PFSK-1 (cell line): ENCODE measurements around the gene KRTAP10-8.

Experiments
- POLR2AphosphoS5 ChIP-seq: IDR thresholded peaks from 2 replicates; pipeline ENCODE4 v1.6.1; 2012; ENCODE audit warnings: low read depth, mild to moderate bottlenecking, control low read depth, low read length, moderate library complexity
- SIN3A ChIP-seq: IDR thresholded peaks from 2 replicates; pipeline ENCODE4 v1.6.1; 2012; ENCODE audit warnings: mild to moderate bottlenecking, low read length, moderate library complexity, borderline replicate concordance; ENCODE audit not compliant: insufficient read depth
- TAF1 ChIP-seq: IDR thresholded peaks from 2 replicates; pipeline ENCODE4 v1.6.1; 2012; ENCODE audit warnings: low read length, control low read depth, borderline replicate concordance; ENCODE audit not compliant: insufficient read depth
- TF ChIP-seq, protein P1 (sequence below), 2 experiments: IDR thresholded peaks; 2 replicates each; pipeline versions ENCODE4 v1.6.1 to v1.8.0; 2011 to 2012; ENCODE audit warnings: low read depth in 2 of 2, low read length in 2 of 2, control low read depth in 1 of 2, inconsistent platforms in 1 of 2, mild to moderate bottlenecking in 1 of 2, moderate library complexity in 1 of 2; ENCODE audit not compliant: insufficient read depth in 1 of 2

DNA sequence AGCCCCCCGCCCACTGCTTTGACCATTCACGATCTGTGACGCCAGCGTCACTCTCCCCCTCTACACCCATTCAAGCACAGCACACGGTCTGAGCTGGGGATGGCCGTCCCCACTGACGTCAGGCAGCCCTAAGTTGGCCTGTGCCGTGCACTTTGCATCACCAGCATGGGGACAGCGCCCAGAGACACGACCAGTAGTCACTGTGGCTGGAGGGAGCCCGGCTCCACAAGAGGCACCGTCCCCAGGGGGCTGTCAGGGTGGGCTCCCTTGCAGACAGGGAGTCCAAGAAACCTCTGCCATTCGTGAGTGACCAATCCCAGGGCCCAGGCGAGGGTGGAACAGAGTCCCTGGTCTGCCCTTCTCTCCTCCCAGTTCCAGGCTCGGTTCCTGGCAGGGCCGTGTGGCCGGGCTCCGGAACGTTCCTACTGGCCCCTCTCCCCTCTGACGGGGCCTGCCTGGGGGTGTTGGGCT is 2.3 kb downstream of the KRTAP10-8 start:
- TF ChIP-seq TAF1 (no peak), POLR2AphosphoS5 (no peak), SIN3A (no peak)
- TF ChIP-seq, protein P1, sequence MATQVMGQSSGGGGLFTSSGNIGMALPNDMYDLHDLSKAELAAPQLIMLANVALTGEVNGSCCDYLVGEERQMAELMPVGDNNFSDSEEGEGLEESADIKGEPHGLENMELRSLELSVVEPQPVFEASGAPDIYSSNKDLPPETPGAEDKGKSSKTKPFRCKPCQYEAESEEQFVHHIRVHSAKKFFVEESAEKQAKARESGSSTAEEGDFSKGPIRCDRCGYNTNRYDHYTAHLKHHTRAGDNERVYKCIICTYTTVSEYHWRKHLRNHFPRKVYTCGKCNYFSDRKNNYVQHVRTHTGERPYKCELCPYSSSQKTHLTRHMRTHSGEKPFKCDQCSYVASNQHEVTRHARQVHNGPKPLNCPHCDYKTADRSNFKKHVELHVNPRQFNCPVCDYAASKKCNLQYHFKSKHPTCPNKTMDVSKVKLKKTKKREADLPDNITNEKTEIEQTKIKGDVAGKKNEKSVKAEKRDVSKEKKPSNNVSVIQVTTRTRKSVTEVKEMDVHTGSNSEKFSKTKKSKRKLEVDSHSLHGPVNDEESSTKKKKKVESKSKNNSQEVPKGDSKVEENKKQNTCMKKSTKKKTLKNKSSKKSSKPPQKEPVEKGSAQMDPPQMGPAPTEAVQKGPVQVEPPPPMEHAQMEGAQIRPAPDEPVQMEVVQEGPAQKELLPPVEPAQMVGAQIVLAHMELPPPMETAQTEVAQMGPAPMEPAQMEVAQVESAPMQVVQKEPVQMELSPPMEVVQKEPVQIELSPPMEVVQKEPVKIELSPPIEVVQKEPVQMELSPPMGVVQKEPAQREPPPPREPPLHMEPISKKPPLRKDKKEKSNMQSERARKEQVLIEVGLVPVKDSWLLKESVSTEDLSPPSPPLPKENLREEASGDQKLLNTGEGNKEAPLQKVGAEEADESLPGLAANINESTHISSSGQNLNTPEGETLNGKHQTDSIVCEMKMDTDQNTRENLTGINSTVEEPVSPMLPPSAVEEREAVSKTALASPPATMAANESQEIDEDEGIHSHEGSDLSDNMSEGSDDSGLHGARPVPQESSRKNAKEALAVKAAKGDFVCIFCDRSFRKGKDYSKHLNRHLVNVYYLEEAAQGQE (IDR thresholded peaks at IDR 0.05; ENCODE audit: insufficient read depth in 1 of 2, low read depth in 2 of 2, low read length in 2 of 2): no peak
